WTC11 (cell line): ENCODE data around the gene IL10RB. TPM values are rescaled to one million over a fixed set of nuclear protein-coding genes. Genes with fewer than 3 reads are reported as not detected.
"Not testable (repeated sequence)": the region's sequence is repeated elsewhere in the genome, so short reads cannot be mapped to it uniquely, and the experiment has no call there.

Source experiments
- ATAC-seq: fragments of 200-7000 bp; cut with Tn5 transposase; 2 replicates; pipeline ENCODE4 v1.10.0; 2021; ENCODE audit warnings: mild to moderate bottlenecking, moderate library complexity
- CTCF ChIA-PET: fragments of 300-600 bp; sonication (Branson Sonifier 250); formaldehyde crosslinking; loops from one replicate; lab custom pipeline; 2021; ENCODE audit warnings: antibody characterized with exemption; lab: Charles Lee
- POLR2A ChIA-PET: fragments of 350-600 bp; sonication (Branson Sonifier 250); formaldehyde crosslinking; loops from one replicate; lab custom pipeline; 2021; ENCODE audit warnings: antibody characterized with exemption; lab: Charles Lee
- DNase-seq: peaks from one replicate; pipeline ENCODE4 v3.0.0; 2021; ENCODE audit warnings: low spot score
- H3K27ac Mint-ChIP-seq: 2 replicates; pipeline ENCODE4 v1.8.0; 2021; ENCODE audit warnings: mixed read lengths
- H3K27me3 Mint-ChIP-seq: 2 replicates; pipeline ENCODE4 v1.8.0; 2021; ENCODE audit warnings: low read depth, mild to moderate bottlenecking, moderate library complexity, mixed read lengths
- H3K36me3 Mint-ChIP-seq: 2 replicates; pipeline ENCODE4 v1.8.0; 2021; ENCODE audit warnings: mixed read lengths
- H3K4me1 Mint-ChIP-seq: 2 replicates; pipeline ENCODE4 v1.8.0; 2022; ENCODE audit warnings: mixed read lengths
- H3K4me3 Mint-ChIP-seq: 2 replicates; pipeline ENCODE4 v1.8.0; 2021; ENCODE audit warnings: mild to moderate bottlenecking, moderate library complexity, mixed read lengths
- H3K9me3 Mint-ChIP-seq: 2 replicates; pipeline ENCODE4 v1.8.0; 2021; ENCODE audit warnings: mixed read lengths
- CREM ChIP-seq: sonication (generic); formaldehyde crosslinking; IDR thresholded peaks from 2 replicates; pipeline ENCODE4 v1.8.1; 2022; ENCODE audit warnings: mild to moderate bottlenecking, missing genetic modification reagents, moderate library complexity
- E2F1 ChIP-seq: sonication (generic); formaldehyde crosslinking; IDR thresholded peaks from 2 replicates; pipeline ENCODE4 v1.8.0; 2022; ENCODE audit warnings: mild to moderate bottlenecking, missing genetic modification reagents
- EMX1 ChIP-seq: fragments of 250-450 bp; sonication (Bioruptor Pico); IDR thresholded peaks from 2 replicates; pipeline ENCODE4 v1.8.0; 2021; ENCODE audit warnings: mild to moderate bottlenecking
- ESRRA ChIP-seq: sonication (generic); formaldehyde crosslinking; IDR thresholded peaks from 2 replicates; pipeline ENCODE4 v1.8.1; 2022; ENCODE audit warnings: mild to moderate bottlenecking, missing genetic modification reagents, borderline replicate concordance
- ETV6 ChIP-seq: sonication (generic); formaldehyde crosslinking; IDR thresholded peaks from 2 replicates; pipeline ENCODE4 v1.8.1; 2022; ENCODE audit warnings: mild to moderate bottlenecking, missing genetic modification reagents
- FOXK1 ChIP-seq: sonication (generic); formaldehyde crosslinking; IDR thresholded peaks from 2 replicates; pipeline ENCODE4 v1.8.0; 2022; ENCODE audit warnings: mild to moderate bottlenecking, moderate library complexity, missing genetic modification reagents
- FOXP1 ChIP-seq: sonication (generic); formaldehyde crosslinking; IDR thresholded peaks from 2 replicates; pipeline ENCODE4 v1.8.0; 2022; ENCODE audit warnings: missing genetic modification reagents, mild to moderate bottlenecking, moderate library complexity, borderline replicate concordance
- GRHL2 ChIP-seq: fragments of 250-450 bp; sonication (Bioruptor Pico); IDR thresholded peaks from 2 replicates; pipeline ENCODE4 v1.8.0; 2022; ENCODE audit warnings: mild to moderate bottlenecking, moderate library complexity; ENCODE audit not compliant: insufficient replicate concordance, severe bottlenecking
- HMGXB4 ChIP-seq: sonication (generic); formaldehyde crosslinking; IDR thresholded peaks from 2 replicates; pipeline ENCODE4 v1.8.1; 2023; ENCODE audit warnings: mild to moderate bottlenecking, moderate library complexity, missing genetic modification reagents
- IRF2 ChIP-seq: sonication (generic); formaldehyde crosslinking; IDR thresholded peaks from 2 replicates; pipeline ENCODE4 v1.8.0; 2022; ENCODE audit warnings: low read depth, missing genetic modification reagents, borderline replicate concordance
- MAX ChIP-seq: sonication (generic); formaldehyde crosslinking; IDR thresholded peaks from 2 replicates; pipeline ENCODE4 v1.8.0; 2022; ENCODE audit warnings: mild to moderate bottlenecking, missing genetic modification reagents
- MLX ChIP-seq: sonication (generic); formaldehyde crosslinking; IDR thresholded peaks from 2 replicates; pipeline ENCODE4 v1.8.1; 2023; ENCODE audit warnings: mild to moderate bottlenecking, missing genetic modification reagents, moderate library complexity
- MXD4 ChIP-seq: fragments of 250-450 bp; sonication (Bioruptor Pico); IDR thresholded peaks from 2 replicates; pipeline ENCODE4 v1.8.0; 2021; ENCODE audit warnings: mild to moderate bottlenecking, moderate library complexity, borderline replicate concordance
- NFATC4 ChIP-seq: fragments of 250-450 bp; sonication (Bioruptor Pico); IDR thresholded peaks from 2 replicates; pipeline ENCODE4 v1.9.0; 2021; ENCODE audit warnings: mild to moderate bottlenecking
- NFE2L1 ChIP-seq: sonication (generic); formaldehyde crosslinking; IDR thresholded peaks from 2 replicates; pipeline ENCODE4 v1.8.1; 2023; ENCODE audit warnings: missing genetic modification reagents
- NR2C2 ChIP-seq: sonication (generic); formaldehyde crosslinking; IDR thresholded peaks from 2 replicates; pipeline ENCODE4 v1.8.0; 2022; ENCODE audit warnings: mild to moderate bottlenecking, missing genetic modification reagents
- NR3C1 ChIP-seq: sonication (generic); formaldehyde crosslinking; conservative IDR thresholded peaks from 2 replicates; pipeline ENCODE4 v1.8.1; 2023; ENCODE audit warnings: low read depth, mild to moderate bottlenecking, missing genetic modification reagents
- SMAD3 ChIP-seq: sonication (generic); formaldehyde crosslinking; IDR thresholded peaks from 2 replicates; pipeline ENCODE4 v1.8.0; 2022; ENCODE audit warnings: missing genetic modification reagents, mild to moderate bottlenecking, borderline replicate concordance
- TCF7 ChIP-seq: sonication (generic); formaldehyde crosslinking; IDR thresholded peaks from 2 replicates; pipeline ENCODE4 v1.8.0; 2022; ENCODE audit warnings: mild to moderate bottlenecking, low read depth, missing genetic modification reagents, moderate library complexity
- USF2 ChIP-seq: sonication (generic); formaldehyde crosslinking; IDR thresholded peaks from 2 replicates; pipeline ENCODE4 v1.8.1; 2023; ENCODE audit warnings: mild to moderate bottlenecking, missing genetic modification reagents, moderate library complexity
- ZBTB21 ChIP-seq: sonication (generic); formaldehyde crosslinking; IDR thresholded peaks from 2 replicates; pipeline ENCODE4 v1.8.1; 2023; ENCODE audit warnings: mild to moderate bottlenecking, missing genetic modification reagents, borderline replicate concordance
- ZMAT4 ChIP-seq: fragments of 250-450 bp; sonication (Bioruptor Pico); IDR thresholded peaks from 2 replicates; pipeline ENCODE4 v1.9.0; 2021; ENCODE audit warnings: mild to moderate bottlenecking
- ZNF121 ChIP-seq: sonication (generic); formaldehyde crosslinking; IDR thresholded peaks from 2 replicates; pipeline ENCODE4 v1.8.0; 2023; ENCODE audit warnings: missing genetic modification reagents
- ZNF396 ChIP-seq: fragments of 250-450 bp; sonication (Bioruptor Pico); IDR thresholded peaks from 2 replicates; pipeline ENCODE4 v1.8.0; 2021; ENCODE audit warnings: mild to moderate bottlenecking, moderate library complexity, borderline replicate concordance
- ZNF425 ChIP-seq: fragments of 250-450 bp; sonication (Bioruptor Pico); conservative IDR thresholded peaks from 2 replicates; pipeline ENCODE4 v1.9.0; 2021; ENCODE audit warnings: mild to moderate bottlenecking
- total RNA-seq: library from RNA; stranded (reverse); gene quantifications from 3 replicates; pipeline ENCODE4 v1.2.3, GENCODE V29; 2021

Gene IL10RB
- total RNA-seq, 1 experiment from 2014 or later = 3.7 TPM

- TF ChIP-seq FOXK1 (CRISPR knock-in tag) = no peak
- no peak for TF ChIP-seq NFATC4 (CRISPR knock-in tag)
- TF ChIP-seq NR2C2 (CRISPR knock-in tag) = no peak
- no peak for TF ChIP-seq USF2
- TF ChIP-seq CREM = no peak
- no peak for TF ChIP-seq IRF2 (CRISPR knock-in tag)
- no peak for TF ChIP-seq ZNF425
- no peak for TF ChIP-seq TCF7
- no peak for TF ChIP-seq MAX
- no peak for TF ChIP-seq HMGXB4
- TF ChIP-seq ETV6 (CRISPR knock-in tag) = no peak
- TF ChIP-seq FOXP1 = no peak
- no peak for TF ChIP-seq SMAD3 (CRISPR knock-in tag)
- no peak for TF ChIP-seq GRHL2 (CRISPR knock-in tag)
- no peak for TF ChIP-seq NFE2L1 (CRISPR knock-in tag)
- TF ChIP-seq ZBTB21 (CRISPR knock-in tag) = no peak
- Mint-ChIP-seq H3K4me3 (no peak overlapping the region), H3K36me3 (peaks cover 4% of the 10 kb centered on the region; the same call in 1 of the 2 replicates), H3K27me3 (peaks cover 14% of the 10 kb centered on the region), H3K9me3 (peaks cover 25% of the 10 kb centered on the region), H3K27ac (no peak overlapping the region), H3K4me1 (peaks cover 24% of the 10 kb centered on the region)
- ChIA-PET POLR2A (no interaction called here), CTCF (no interaction called here)
- ATAC-seq (no peak), DNase-seq (no peak)
These were observed 46.2 kb upstream of the IL10RB start for GRCh38 chr21:33219954-33220353.

- H3K36me3 Mint-ChIP-seq, ATAC-seq, H3K27ac Mint-ChIP-seq, H3K4me3 Mint-ChIP-seq, CTCF ChIA-PET, DNase-seq, H3K4me1 Mint-ChIP-seq: not testable (repeated sequence)
- Mint-ChIP-seq H3K9me3 (peaks cover 12% of the 10 kb centered on the region), H3K27me3 (peaks cover 12% of the 10 kb centered on the region)
- POLR2A ChIA-PET = interaction anchor here (0.7 kb wide), 1 partner anchor 160 kb away, joined by 4 read pairs; no protein-coding TSS in a partner anchor
These were observed 40.8 kb upstream of the IL10RB start for GRCh38 chr21:33225376-33225775.

GRCh38 chr21:33228455-33228854, 37.7 kb upstream of the IL10RB start:
- peaks cover 12% of the 10 kb centered on the region for H3K27me3 Mint-ChIP-seq
- CTCF ChIA-PET = interaction anchor here (0.6 to 3.1 kb wide), 3 partner anchors 79 to 217 kb away, joined by 3 to 14 read pairs (median 3); no protein-coding TSS in a partner anchor
- POLR2A ChIA-PET = no interaction called here
- TF ChIP-seq NR3C1 (CRISPR knock-in tag) (no peak), EMX1 (CRISPR knock-in tag) (no peak), E2F1 (CRISPR knock-in tag) (no peak), ZMAT4 (CRISPR knock-in tag) (no peak), MXD4 (no peak), ESRRA (CRISPR knock-in tag) (no peak), ZNF121 (CRISPR knock-in tag) (no peak), MLX (CRISPR knock-in tag) (no peak), ZNF396 (CRISPR knock-in tag) (no peak)
- H3K27ac Mint-ChIP-seq = no peak overlapping the region
- ATAC-seq (no peak), DNase-seq (no peak)
- no peak overlapping the region for H3K4me3 Mint-ChIP-seq
- H3K4me1 Mint-ChIP-seq = peaks cover 30% of the 10 kb centered on the region
- 0 out of 2 replicates have a peak, but pooled peaks cover 3% of the 10 kb centered on the region for H3K9me3 Mint-ChIP-seq
- H3K36me3 Mint-ChIP-seq = no peaks in the 10 kb centered on the region
